Neural cell (in vitro differentiated cells): ENCODE data around the gene PTCRA. TPM values are rescaled to one million over a fixed set of nuclear protein-coding genes. Genes with fewer than 3 reads are reported as not detected.

Experiments used
- H2AFZ ChIP-seq: fragments of 200-600, 300-800 bp; sonication (generic), shearing (Covaris generic); 2 replicates; pipeline ENCODE4 v1.6.0; 2014; ENCODE audit warnings: low read depth, mild to moderate bottlenecking, antibody characterized with exemption, low read length, moderate library complexity
- H3F3A ChIP-seq: fragments of 200-600 bp; shearing (Covaris generic); 2 replicates; pipeline ENCODE4 v1.6.1; 2016; ENCODE audit warnings: mild to moderate bottlenecking, moderate library complexity, mixed read lengths, antibody characterized with exemption, low read length; ENCODE audit not compliant: insufficient read depth, poor library complexity, severe bottlenecking
- H3K27ac ChIP-seq: fragments of 200-600, 300-800 bp; sonication (generic), shearing (Covaris generic); 2 replicates; pipeline ENCODE4 v1.5.1; 2014; ENCODE audit warnings: mild to moderate bottlenecking, low read length, moderate library complexity
- H3K27me3 ChIP-seq: fragments of 300-800, 200-600 bp; sonication (generic), shearing (Covaris generic); 2 replicates; pipeline ENCODE4 v1.6.0; 2014; ENCODE audit warnings: mild to moderate bottlenecking, low read depth, low read length, moderate library complexity; ENCODE audit not compliant: insufficient read depth
- H3K36me3 ChIP-seq: fragments of 300-800, 200-600 bp; sonication (generic), shearing (Covaris generic); 2 replicates; pipeline ENCODE4 v1.5.1; 2014; ENCODE audit warnings: mild to moderate bottlenecking, antibody characterized with exemption, low read length, moderate library complexity; ENCODE audit not compliant: insufficient read depth
- H3K4me2 ChIP-seq: fragments of 300-800, 200-600 bp; sonication (generic), shearing (Covaris generic); 2 replicates; pipeline ENCODE4 v1.6.0; 2014; ENCODE audit warnings: mild to moderate bottlenecking, low read length
- H3K4me3 ChIP-seq: fragments of 300-800, 200-600 bp; sonication (generic), shearing (Covaris generic); 2 replicates; pipeline ENCODE4 v1.5.1; 2014; ENCODE audit warnings: mild to moderate bottlenecking, low read length, moderate library complexity
- H3K79me2 ChIP-seq: fragments of 200-600 bp; shearing (Covaris generic); replicated peaks from 2 replicates; pipeline ENCODE4 v1.6.0; 2014; ENCODE audit warnings: mild to moderate bottlenecking, low read length, moderate library complexity; ENCODE audit not compliant: insufficient read depth
- H3K9ac ChIP-seq: fragments of 300-800, 200-600 bp; sonication (generic), shearing (Covaris generic); 2 replicates; pipeline ENCODE4 v1.6.1; 2016; ENCODE audit warnings: mild to moderate bottlenecking, low read length, mixed read lengths
- H3K9me2 ChIP-seq: fragments of 200-600 bp; shearing (Covaris generic); 2 replicates; pipeline ENCODE4 v1.6.1; 2016; ENCODE audit warnings: mild to moderate bottlenecking, low read length, mixed read lengths; ENCODE audit not compliant: insufficient read depth
- H3K9me3 ChIP-seq: fragments of 200-600, 300-800 bp; sonication (generic), shearing (Covaris generic); 2 replicates; pipeline ENCODE4 v1.6.1; 2016; ENCODE audit warnings: mild to moderate bottlenecking, mixed run types, low read length, moderate library complexity, mixed read lengths
- H4K20me1 ChIP-seq: fragments of 200-600 bp; shearing (Covaris generic); 2 replicates; pipeline ENCODE4 v1.6.1; 2016; ENCODE audit warnings: mild to moderate bottlenecking, mixed run types; ENCODE audit not compliant: insufficient read depth
- EP300 ChIP-seq: fragments of 450-650 bp; conservative IDR thresholded peaks from 2 replicates; pipeline ENCODE4 v1.6.1; 2014; ENCODE audit warnings: antibody characterized with exemption, mild to moderate bottlenecking, moderate library complexity; ENCODE audit not compliant: poor library complexity, severe bottlenecking
- EZH2 ChIP-seq: fragments of 200-600, 300-800 bp; shearing (Covaris generic), sonication (generic); IDR thresholded peaks from 2 replicates; pipeline ENCODE4 v1.6.1; 2014; ENCODE audit warnings: antibody characterized with exemption, low read length, borderline replicate concordance, mild to moderate bottlenecking; ENCODE audit not compliant: insufficient read depth, poor library complexity, severe bottlenecking
- MXI1 ChIP-seq: fragments of 450-650 bp; conservative IDR thresholded peaks from 2 replicates; pipeline ENCODE4 v1.6.1; 2014; ENCODE audit warnings: antibody characterized with exemption, mild to moderate bottlenecking; ENCODE audit not compliant: poor library complexity, severe bottlenecking
- POLR2AphosphoS5 ChIP-seq: IDR thresholded peaks from 2 replicates; pipeline ENCODE4 v1.6.1; 2012
- RAD21 ChIP-seq: fragments of 450-650 bp; conservative IDR thresholded peaks from 2 replicates; pipeline ENCODE4 v1.6.1; 2014; ENCODE audit warnings: antibody characterized with exemption, mild to moderate bottlenecking, moderate library complexity
- SMC3 ChIP-seq: fragments of 450-650 bp; conservative IDR thresholded peaks from 2 replicates; pipeline ENCODE4 v1.6.1; 2014; ENCODE audit warnings: antibody characterized with exemption, mild to moderate bottlenecking, moderate library complexity; ENCODE audit not compliant: poor library complexity
- TAF1 ChIP-seq: IDR thresholded peaks from 2 replicates; pipeline ENCODE4 v1.6.1; 2012; ENCODE audit warnings: low read depth
- polyA plus RNA-seq: library from polyadenylated mRNA; depleted of rRNA; stranded (reverse); fragments of >200 nt; gene quantifications from 2 replicates; pipeline ENCODE4 v1.2.3, GENCODE V29; 2014
- TF ChIP-seq, protein P1 (sequence below): fragments of 450-650 bp; IDR thresholded peaks from 2 replicates; pipeline ENCODE4 v1.5.1; 2014; ENCODE audit warnings: antibody characterized with exemption, mild to moderate bottlenecking, moderate library complexity; ENCODE audit not compliant: poor library complexity, severe bottlenecking
- TF ChIP-seq, protein P2 (sequence below): IDR thresholded peaks from 2 replicates; pipeline ENCODE4 v1.6.1; 2012; ENCODE audit warnings: borderline replicate concordance

The PTCRA gene
- polyA plus RNA-seq, 1 donor from 2014 or later, result not detected

DNA sequence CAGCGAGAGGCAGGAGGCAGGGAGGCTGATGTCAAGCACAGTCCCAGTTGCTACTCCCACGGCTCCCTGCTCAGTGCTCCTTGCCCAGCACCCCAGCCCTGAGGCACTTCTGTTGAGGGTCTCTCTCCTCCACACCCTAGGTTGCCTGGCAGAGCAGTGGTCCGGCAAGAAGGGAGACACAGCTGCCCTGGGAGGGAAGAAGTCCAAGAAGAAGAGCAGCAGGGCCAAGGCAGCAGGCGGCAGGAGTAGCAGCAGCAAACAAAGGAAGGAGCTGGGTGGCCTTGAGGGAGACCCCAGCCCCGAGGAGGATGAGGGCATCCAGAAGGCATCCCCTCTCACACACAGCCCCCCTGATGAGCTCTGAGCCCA is 22.6 kb downstream of the PTCRA start:
- H2AFZ ChIP-seq, result no peak overlapping the region
- H3K27ac ChIP-seq, result no peak overlapping the region
- H3K9ac ChIP-seq, result no peak overlapping the region
- H3K79me2 ChIP-seq, result peaks cover 4% of the 10 kb centered on the region
- H4K20me1 ChIP-seq, result no peaks in the 10 kb centered on the region
- H3K36me3 ChIP-seq, result no peaks in the 10 kb centered on the region
- H3K4me2 ChIP-seq, result no peak overlapping the region
- H3K9me2 ChIP-seq, result no peaks in the 10 kb centered on the region
- H3K4me3 ChIP-seq, result no peak overlapping the region
- H3K9me3 ChIP-seq, result no peaks in the 10 kb centered on the region
- no peaks in the 10 kb centered on the region for H3K27me3 ChIP-seq
- H3F3A ChIP-seq, result no peaks in the 10 kb centered on the region
- TF ChIP-seq TAF1 (no peak), SMC3 (no peak), RAD21 (no peak), MXI1 (no peak), POLR2AphosphoS5 (no peak), EZH2 (no peak), EP300 (no peak)
- TF ChIP-seq, protein P1, sequence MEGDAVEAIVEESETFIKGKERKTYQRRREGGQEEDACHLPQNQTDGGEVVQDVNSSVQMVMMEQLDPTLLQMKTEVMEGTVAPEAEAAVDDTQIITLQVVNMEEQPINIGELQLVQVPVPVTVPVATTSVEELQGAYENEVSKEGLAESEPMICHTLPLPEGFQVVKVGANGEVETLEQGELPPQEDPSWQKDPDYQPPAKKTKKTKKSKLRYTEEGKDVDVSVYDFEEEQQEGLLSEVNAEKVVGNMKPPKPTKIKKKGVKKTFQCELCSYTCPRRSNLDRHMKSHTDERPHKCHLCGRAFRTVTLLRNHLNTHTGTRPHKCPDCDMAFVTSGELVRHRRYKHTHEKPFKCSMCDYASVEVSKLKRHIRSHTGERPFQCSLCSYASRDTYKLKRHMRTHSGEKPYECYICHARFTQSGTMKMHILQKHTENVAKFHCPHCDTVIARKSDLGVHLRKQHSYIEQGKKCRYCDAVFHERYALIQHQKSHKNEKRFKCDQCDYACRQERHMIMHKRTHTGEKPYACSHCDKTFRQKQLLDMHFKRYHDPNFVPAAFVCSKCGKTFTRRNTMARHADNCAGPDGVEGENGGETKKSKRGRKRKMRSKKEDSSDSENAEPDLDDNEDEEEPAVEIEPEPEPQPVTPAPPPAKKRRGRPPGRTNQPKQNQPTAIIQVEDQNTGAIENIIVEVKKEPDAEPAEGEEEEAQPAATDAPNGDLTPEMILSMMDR, result no peak
- TF ChIP-seq, protein P2, sequence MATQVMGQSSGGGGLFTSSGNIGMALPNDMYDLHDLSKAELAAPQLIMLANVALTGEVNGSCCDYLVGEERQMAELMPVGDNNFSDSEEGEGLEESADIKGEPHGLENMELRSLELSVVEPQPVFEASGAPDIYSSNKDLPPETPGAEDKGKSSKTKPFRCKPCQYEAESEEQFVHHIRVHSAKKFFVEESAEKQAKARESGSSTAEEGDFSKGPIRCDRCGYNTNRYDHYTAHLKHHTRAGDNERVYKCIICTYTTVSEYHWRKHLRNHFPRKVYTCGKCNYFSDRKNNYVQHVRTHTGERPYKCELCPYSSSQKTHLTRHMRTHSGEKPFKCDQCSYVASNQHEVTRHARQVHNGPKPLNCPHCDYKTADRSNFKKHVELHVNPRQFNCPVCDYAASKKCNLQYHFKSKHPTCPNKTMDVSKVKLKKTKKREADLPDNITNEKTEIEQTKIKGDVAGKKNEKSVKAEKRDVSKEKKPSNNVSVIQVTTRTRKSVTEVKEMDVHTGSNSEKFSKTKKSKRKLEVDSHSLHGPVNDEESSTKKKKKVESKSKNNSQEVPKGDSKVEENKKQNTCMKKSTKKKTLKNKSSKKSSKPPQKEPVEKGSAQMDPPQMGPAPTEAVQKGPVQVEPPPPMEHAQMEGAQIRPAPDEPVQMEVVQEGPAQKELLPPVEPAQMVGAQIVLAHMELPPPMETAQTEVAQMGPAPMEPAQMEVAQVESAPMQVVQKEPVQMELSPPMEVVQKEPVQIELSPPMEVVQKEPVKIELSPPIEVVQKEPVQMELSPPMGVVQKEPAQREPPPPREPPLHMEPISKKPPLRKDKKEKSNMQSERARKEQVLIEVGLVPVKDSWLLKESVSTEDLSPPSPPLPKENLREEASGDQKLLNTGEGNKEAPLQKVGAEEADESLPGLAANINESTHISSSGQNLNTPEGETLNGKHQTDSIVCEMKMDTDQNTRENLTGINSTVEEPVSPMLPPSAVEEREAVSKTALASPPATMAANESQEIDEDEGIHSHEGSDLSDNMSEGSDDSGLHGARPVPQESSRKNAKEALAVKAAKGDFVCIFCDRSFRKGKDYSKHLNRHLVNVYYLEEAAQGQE, result no peak

DNA sequence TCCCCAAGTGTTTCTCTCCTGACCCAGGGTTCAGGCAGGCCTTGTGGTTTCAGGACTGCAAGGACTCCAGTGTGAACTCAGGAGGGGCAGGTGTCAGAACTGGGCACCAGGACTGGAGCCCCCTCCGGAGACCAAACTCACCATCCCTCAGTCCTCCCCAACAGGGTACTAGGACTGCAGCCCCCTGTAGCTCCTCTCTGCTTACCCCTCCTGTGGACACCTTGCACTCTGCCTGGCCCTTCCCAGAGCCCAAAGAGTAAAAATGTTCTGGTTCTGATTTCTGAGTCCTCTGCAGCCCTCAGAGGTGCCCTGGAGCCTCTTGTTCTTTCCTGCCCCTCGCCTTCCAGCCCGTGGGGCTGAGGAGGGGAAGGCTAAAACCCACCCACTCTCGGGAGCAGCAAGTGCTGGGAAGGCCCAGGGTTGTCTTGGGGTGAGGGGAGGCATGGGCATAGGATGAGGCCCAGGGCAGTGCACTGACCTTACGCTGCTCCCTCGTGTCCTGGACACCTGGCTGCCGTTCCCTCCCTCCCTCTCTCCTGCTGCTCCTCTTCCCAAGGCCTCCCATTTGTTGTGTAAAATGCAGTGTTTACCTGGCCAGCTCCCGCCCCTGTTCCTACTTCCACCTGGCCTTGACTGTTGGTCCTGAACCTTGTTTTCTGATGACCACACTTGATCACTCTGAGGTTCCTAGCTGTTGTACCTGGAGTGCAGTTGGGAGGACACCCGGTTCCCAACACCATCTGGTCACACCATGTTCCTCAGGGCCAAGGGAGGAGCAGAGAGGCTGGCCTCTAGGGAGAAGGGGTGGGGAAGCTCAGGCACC is 23.3 kb downstream of the PTCRA start:
- no peak overlapping the region for H3K4me2 ChIP-seq
- H3F3A ChIP-seq, result no peaks in the 10 kb centered on the region
- H3K27ac ChIP-seq, result no peak overlapping the region
- H3K36me3 ChIP-seq, result no peaks in the 10 kb centered on the region
- H3K9me3 ChIP-seq, result no peaks in the 10 kb centered on the region
- H2AFZ ChIP-seq, result no peak overlapping the region
- no peaks in the 10 kb centered on the region for H4K20me1 ChIP-seq
- H3K9me2 ChIP-seq, result no peaks in the 10 kb centered on the region
- H3K79me2 ChIP-seq, result no peaks in the 10 kb centered on the region
- no peak overlapping the region for H3K4me3 ChIP-seq
- no peak overlapping the region for H3K9ac ChIP-seq
- no peak for TF ChIP-seq MXI1
- no peak for TF ChIP-seq POLR2AphosphoS5
- TF ChIP-seq EZH2, result no peak
- no peak for TF ChIP-seq EP300
- TF ChIP-seq TAF1, result no peak
- TF ChIP-seq, protein P1, result no peak
- TF ChIP-seq RAD21, result no peak
- TF ChIP-seq SMC3, result no peak
- TF ChIP-seq, protein P2, result no peak
- no peaks in the 10 kb centered on the region for H3K27me3 ChIP-seq
